Muscle of leg (tissue), 11 donors: Measurements from ENCODE around the gene GRAMD1B. TPM values are rescaled to one million over a fixed set of nuclear protein-coding genes. Genes with fewer than 3 reads are reported as not detected.

Experiments used
- DNase-seq: peaks from one replicate; pipeline ENCODE4 v3.0.0; 2013
- H3K27ac ChIP-seq: one replicate; pipeline ENCODE4 v1.5.1; 2013; ENCODE audit warnings: mild to moderate bottlenecking, low read length, control low read depth
- H3K27me3 ChIP-seq: one replicate; pipeline ENCODE4 v1.6.1; 2013; ENCODE audit warnings: low read length; ENCODE audit not compliant: control insufficient read depth, insufficient read depth
- H3K36me3 ChIP-seq: one replicate; pipeline ENCODE4 v1.6.1; 2013; ENCODE audit warnings: low read length; ENCODE audit not compliant: control insufficient read depth, insufficient read depth
- H3K4me1 ChIP-seq: one replicate; pipeline ENCODE4 v1.6.1; 2013; ENCODE audit warnings: low read length; ENCODE audit not compliant: control insufficient read depth, insufficient read depth
- H3K4me3 ChIP-seq: one replicate; pipeline ENCODE4 v1.5.1; 2013; ENCODE audit warnings: low read length, control low read depth
- H3K9me3 ChIP-seq: replicated peaks from 2 replicates; pipeline ENCODE4 v1.6.1; 2013; ENCODE audit warnings: low read depth, low read length; ENCODE audit not compliant: control insufficient read depth
- WGBS: methylation state at CpG from one replicate; pipeline ENCODE4 v1.1.5; 2013; ENCODE audit warnings: missing lambda C conversion rate; ENCODE audit not compliant: insufficient coverage; 5-methylcytosine and 5-hydroxymethylcytosine counted together
- polyA plus RNA-seq, 8 donors: library from polyadenylated mRNA; unstranded; fragments of 120-200 nt; gene quantifications; one replicate each; pipeline versions ENCODE4 v1.2.1 to v1.2.3, GENCODE V29; 2013; ENCODE audit warnings: inconsistent platforms in 1 of 8, low replicate concordance in 1 of 8; ENCODE audit not compliant: insufficient read length in 8 of 8, insufficient read depth in 1 of 8
- total RNA-seq: library from RNA; stranded (reverse); fragments of 120-200 nt; gene quantifications from one replicate; pipeline ENCODE4 v1.2.4, GENCODE V29; 2013

GRAMD1B gene
- total and polyA plus RNA-seq, 9 donors = 6.9 to 10.9 (median 8.7) TPM

DNA sequence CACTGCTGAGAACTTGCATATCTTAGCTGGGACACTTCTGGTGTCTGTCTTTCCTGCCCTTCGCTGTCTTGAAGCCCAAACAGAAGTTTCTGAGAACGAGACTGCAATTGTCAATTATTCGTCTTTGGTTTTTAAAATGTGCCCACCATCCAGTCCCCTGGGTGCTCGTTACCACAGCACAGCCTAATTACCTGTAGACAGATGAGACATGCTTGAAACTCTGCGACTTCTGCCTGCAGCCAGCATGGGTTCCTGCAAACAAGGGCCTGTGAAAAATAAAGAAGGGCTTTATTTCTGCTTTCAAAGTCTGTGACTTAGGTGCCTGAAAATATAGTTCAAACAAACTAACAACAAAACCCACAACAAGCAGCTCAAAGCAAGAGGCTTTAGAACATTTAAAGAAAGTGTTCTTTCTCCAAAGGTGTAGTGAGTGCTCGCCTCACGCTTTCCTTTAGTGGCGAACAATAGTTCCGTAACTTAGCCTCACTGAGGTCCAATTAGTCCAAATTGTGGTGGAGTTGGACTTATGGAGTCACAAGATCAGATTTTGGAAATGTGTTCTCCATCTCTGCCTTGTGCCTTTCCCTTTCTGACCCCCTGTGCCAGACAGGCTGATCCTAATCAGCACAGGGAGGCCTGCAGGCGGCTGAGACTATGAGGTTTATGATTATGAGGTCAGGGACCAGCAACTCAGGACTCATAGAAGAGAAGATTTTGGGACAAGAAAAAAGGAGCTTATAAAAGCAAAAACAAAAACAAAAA is 20.4 kb upstream of the GRAMD1B start:
- WGBS = 77% methylated on average over 3 of the region's 10 CpGs
- Histone ChIP-seq H3K4me3 (no peak overlapping the region), H3K4me1 (peaks cover 8% of the 10 kb centered on the region), H3K27me3 (peaks cover 9% of the 10 kb centered on the region), H3K27ac (no peak overlapping the region), H3K36me3 (no peaks in the 10 kb centered on the region), H3K9me3 (no peaks in the 10 kb centered on the region)
- DNase-seq = no peak

DNA sequence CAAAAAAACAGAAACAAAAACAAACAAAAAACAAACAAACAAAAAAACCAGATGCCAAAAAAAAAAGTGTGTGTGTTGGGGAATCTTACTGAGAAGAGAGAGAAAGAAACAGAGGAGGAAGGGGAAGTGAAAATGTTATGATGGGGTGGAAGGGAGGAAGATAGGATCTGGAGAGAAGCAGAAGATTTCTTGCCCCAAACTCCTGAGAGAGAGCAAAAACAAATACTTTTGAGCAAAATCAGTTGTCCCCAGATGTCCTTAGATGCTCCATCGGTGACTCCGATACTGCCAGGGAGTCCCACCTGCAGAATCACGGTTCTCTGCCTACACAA is 19.9 kb upstream of the GRAMD1B start:
- Histone ChIP-seq H3K27me3 (peaks cover 9% of the 10 kb centered on the region), H3K27ac (no peak overlapping the region), H3K36me3 (no peaks in the 10 kb centered on the region), H3K9me3 (no peaks in the 10 kb centered on the region), H3K4me3 (no peak overlapping the region), H3K4me1 (peaks cover 4% of the 10 kb centered on the region)
- no peak for DNase-seq
- 96% methylated on average over 3 of the region's 3 CpGs for WGBS

DNA sequence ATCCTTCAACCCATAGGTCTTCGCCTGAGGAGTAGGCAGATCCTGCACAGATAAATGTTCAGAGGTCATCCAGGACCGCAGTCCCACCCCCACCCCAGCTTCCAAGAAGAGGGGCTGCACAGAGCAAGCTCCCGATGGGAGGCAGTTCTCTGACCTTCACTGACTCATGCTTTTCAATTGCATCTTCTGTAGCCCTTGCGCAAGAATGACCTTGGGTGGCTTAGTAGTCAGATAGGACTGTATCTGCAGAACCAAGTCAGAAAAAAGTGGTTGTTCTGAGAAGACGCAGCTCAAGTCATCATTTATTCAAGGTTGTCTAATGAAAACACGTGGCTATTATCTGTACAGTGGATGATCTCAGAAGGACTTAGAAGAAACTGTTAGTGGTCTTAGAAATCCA is 16.4 kb upstream of the GRAMD1B start:
- H3K27ac ChIP-seq = no peak overlapping the region
- no peaks in the 10 kb centered on the region for H3K9me3 ChIP-seq
- no peak for DNase-seq
- no peaks in the 10 kb centered on the region for H3K4me1 ChIP-seq
- no peak overlapping the region for H3K4me3 ChIP-seq
- H3K27me3 ChIP-seq = peaks cover 7% of the 10 kb centered on the region
- H3K36me3 ChIP-seq = no peaks in the 10 kb centered on the region
- WGBS = 100% methylated on average over 1 of the region's 6 CpGs

DNA sequence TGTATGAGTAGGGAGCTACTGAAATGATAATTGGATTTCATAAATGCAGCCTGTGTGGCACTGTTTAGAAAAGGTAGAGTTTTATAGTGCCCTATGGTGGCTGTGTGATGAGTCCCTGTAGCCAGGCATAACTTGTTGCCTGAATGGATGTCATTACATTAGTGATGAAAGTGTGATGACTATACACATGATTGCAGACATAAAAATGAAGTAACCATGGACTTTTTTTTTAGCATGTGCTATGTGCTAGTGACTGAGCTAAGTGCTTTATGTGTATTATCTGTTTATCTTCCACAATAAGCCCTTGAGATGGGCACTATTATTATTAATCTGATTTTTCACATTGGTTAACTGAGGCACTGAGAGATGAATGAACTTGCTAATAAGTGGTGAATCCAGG is 13.5 kb upstream of the GRAMD1B start:
- no peaks in the 10 kb centered on the region for H3K4me1 ChIP-seq
- no peaks in the 10 kb centered on the region for H3K36me3 ChIP-seq
- DNase-seq = no peak
- H3K9me3 ChIP-seq = no peaks in the 10 kb centered on the region
- H3K4me3 ChIP-seq = no peak overlapping the region
- no peak overlapping the region for H3K27ac ChIP-seq
- peaks cover 4% of the 10 kb centered on the region for H3K27me3 ChIP-seq

DNA sequence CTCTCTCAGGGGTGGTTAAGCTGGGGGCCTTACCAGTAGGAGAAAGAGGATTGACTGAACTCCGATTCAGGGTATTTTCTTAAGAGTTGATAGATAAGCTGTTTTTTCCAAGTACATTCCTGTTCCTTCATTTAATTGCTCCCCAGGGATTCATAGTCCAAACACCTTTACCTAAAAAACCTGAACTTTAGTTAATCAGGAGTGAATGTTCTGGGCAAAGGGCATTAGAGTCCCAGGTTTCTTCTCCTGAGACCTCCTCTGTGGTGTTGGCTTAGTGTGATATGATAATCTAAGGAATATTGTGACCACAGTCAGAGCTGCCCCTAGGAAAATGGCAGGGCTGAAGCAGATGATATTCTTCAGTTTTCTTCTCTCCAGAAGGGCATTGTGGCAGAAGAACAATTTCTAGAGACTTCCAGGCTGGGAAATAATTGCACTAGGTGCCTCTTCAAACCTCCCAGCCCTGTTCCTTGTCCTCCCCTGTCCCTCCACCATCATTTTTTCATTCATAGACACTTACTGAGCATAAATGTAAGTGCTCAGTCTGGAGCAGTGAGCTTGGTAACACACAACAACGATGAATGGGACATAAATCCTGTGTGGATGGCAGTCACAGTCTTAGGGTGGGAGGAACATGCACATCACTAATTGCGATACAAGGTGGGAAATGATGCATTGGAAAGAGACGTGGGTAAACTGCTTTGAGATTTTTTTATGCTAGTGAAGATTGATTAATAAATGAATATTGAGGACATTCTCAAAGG is 11.5 kb upstream of the GRAMD1B start:
- peaks cover 3% of the 10 kb centered on the region for H3K27me3 ChIP-seq
- WGBS = 78% methylated on average over 3 of the region's 4 CpGs
- no peak for DNase-seq

DNA sequence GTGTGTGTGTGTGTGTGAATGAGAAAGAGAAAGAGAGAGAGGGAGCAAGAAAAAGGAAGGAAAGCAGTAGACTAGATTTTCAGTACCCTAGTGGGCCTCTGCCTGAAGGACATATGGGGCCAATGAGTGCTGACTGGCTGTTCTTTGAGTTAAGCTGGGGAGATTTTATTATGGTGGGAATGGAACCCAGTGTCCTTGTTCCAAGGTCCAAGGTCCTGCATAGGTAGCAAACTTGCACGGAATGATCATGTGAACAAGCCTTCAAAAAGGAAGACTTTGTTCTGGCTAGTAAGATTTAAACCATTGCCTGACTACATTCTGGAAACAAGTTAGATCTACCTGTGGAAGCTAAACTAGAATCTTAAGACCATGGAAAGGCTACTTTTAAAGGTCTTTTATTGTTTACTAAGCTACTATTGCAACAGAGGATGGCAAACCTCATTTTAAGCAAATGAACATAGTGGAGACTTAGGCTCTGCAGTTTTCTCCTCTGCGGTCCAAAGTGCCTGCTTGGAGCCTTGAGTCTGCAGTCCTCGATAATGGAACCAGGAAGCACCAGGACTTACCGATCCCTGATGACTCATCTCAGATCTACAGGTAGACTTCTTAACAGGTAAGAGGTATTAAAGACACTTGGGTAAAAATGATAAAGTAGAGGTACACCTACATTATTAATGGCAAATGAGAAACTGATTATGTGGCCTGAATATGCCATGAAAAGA is 10.2 kb upstream of the GRAMD1B start:
- Histone ChIP-seq H3K4me1 (no peaks in the 10 kb centered on the region), H3K9me3 (no peaks in the 10 kb centered on the region), H3K36me3 (no peaks in the 10 kb centered on the region), H3K27ac (no peak overlapping the region), H3K27me3 (peaks cover 2% of the 10 kb centered on the region), H3K4me3 (no peak overlapping the region)
- WGBS = 100% methylated on average over 1 of the region's 4 CpGs
- no peak for DNase-seq

More for the DNA sequence above, 11.5 kb upstream of the GRAMD1B start:
- Histone ChIP-seq H3K36me3 (no peaks in the 10 kb centered on the region), H3K4me1 (no peaks in the 10 kb centered on the region), H3K9me3 (no peaks in the 10 kb centered on the region), H3K27ac (no peak overlapping the region), H3K4me3 (no peak overlapping the region)

DNA sequence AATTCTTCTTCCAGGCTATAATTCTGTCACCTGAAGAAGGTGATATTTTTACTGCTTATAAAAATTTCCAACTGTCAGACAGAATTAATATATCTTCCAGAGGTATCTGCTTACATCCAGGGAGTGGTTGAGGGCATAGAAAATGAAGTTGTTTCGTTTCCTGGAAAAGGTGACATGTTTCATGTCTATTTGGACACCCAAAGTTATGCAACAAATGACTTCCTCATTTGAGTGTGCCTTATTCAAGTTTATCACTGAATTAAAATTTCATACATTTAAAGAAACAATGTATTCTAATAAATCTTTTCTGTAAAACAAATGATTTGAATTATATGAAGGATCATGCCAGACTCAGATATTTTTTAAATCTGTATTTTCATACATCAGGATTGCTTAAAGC is 8.5 kb upstream of the GRAMD1B start:
- H3K4me1 ChIP-seq = peaks cover 5% of the 10 kb centered on the region
- no peaks in the 10 kb centered on the region for H3K9me3 ChIP-seq
- peaks cover 5% of the 10 kb centered on the region for H3K27me3 ChIP-seq
- H3K36me3 ChIP-seq = no peaks in the 10 kb centered on the region
- WGBS = no CpG with 5 or more reads among the region's 1 CpG
- H3K27ac ChIP-seq = no peak overlapping the region
- no peak overlapping the region for H3K4me3 ChIP-seq
- DNase-seq = peak; percentile 23

DNA sequence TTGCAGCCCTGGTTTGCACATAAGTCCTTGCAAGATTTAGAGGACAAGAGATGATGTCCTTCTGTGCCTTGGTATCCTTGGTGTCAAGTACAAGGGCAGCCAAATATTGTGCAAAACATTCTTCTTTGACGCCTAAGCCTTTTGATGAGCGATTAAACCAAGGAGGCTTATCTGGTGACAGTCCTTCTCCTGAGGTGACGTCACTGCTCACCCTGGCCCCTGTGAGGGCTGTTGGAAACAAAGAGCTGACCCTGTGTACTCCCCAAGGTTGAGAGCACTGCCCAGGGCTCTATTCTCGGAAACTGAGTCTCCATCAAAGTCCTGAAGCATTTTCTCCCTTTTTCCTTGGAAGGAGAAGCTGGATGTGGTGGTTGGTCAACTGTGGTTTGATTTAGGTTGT is 4.7 kb upstream of the GRAMD1B start:
- no peak overlapping the region for H3K27ac ChIP-seq
- 80% methylated on average over 2 of the region's 4 CpGs for WGBS
- peaks cover 2% of the 10 kb centered on the region for H3K27me3 ChIP-seq
- peaks cover 35% of the 10 kb centered on the region for H3K4me1 ChIP-seq
- no peak overlapping the region for H3K4me3 ChIP-seq
- no peaks in the 10 kb centered on the region for H3K9me3 ChIP-seq
- H3K36me3 ChIP-seq = no peaks in the 10 kb centered on the region
- DNase-seq = no peak

DNA sequence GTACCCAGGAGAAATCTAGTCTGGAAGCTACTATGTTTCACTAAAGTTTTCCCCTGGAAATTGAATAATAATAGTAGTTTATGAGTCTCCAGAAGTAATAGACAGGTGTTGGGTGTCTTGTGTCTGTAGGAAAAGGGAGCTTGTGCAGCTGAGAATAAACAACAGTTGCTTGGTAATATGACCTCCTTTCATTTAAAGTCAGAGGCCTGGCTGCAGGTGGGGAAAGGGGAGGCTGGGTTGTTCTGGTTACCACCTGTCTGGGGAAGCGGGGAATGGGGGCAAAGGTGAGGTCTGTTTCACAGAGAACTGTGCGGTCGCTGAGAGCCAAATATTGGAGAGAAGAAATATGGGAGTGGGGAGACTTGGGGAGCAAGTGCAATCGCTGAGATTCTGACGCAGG is 3.3 kb upstream of the GRAMD1B start:
- Histone ChIP-seq H3K36me3 (no peaks in the 10 kb centered on the region), H3K4me3 (no peak overlapping the region), H3K4me1 (peaks cover 44% of the 10 kb centered on the region), H3K27ac (no peak overlapping the region), H3K27me3 (peaks cover 4% of the 10 kb centered on the region), H3K9me3 (no peaks in the 10 kb centered on the region)
- DNase-seq = peak; percentile 42
- WGBS = 61% methylated on average over 5 of the region's 5 CpGs

DNA sequence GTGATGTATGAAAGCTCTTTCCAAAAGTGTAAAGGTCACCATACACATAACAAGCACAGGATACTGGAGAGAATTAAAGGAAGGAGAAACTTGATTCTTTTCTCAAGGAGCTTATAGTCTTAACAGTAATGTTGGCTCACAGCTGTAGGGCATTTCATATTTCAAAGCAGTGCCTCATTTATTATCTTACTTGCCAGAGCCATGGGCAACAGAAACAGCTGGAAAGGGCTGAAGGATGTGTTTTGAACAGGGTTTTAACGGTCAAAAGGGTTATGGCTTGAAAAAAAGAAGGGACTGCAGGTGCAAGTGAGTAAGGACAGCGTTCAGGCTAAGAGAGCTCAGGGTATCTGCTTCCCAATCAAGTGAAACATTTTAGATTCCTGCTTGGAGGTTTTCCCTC is 2.7 kb upstream of the GRAMD1B start:
- Histone ChIP-seq H3K27ac (no peak overlapping the region), H3K4me1 (peaks cover 44% of the 10 kb centered on the region), H3K9me3 (no peaks in the 10 kb centered on the region), H3K36me3 (no peaks in the 10 kb centered on the region), H3K27me3 (peaks cover 4% of the 10 kb centered on the region), H3K4me3 (no peak overlapping the region)
- WGBS = 33% methylated on average over 2 of the region's 2 CpGs
- DNase-seq = no peak
